ENCODE data around the gene FAT3.
A peak's percentile ranks its signal among the peaks of the same experiment; 100 is the strongest.

FAT3 gene

GRCh38 chr11:92224407-92225124, at the start of gene FAT3:
Gene FAT3 (plus strand): TSS chr11:92224818. CDS start chr11:92352113, 127,295 bp downstream.
- TF ChIP-seq CTCF (IDR thresholded peaks at IDR 0.05; ENCODE audit: poor library complexity, severe bottlenecking), result no peak
- Histone ChIP-seq H3K9me3 (ENCODE audit: severe bottlenecking) (no peaks in the 10 kb centered on the region), H3K4me3 (ENCODE audit: severe bottlenecking) (peak within 1 kb of the TSS; percentile 28), H3K27ac (ENCODE audit: poor library complexity, severe bottlenecking) (no peak within 1 kb of the TSS), H3K4me1 (ENCODE audit: insufficient read depth, poor library complexity, severe bottlenecking) (no peaks in the 10 kb centered on the region), H3K27me3 (ENCODE audit: insufficient read depth, poor library complexity, severe bottlenecking) (peaks cover 54% of the 10 kb centered on the region), H3K36me3 (ENCODE audit: low read depth) (no peaks in the 10 kb centered on the region)
- DNase-seq (ENCODE audit: low spot score), result peak; percentile 52
- peak; percentile 80 for ATAC-seq (ENCODE audit: low read depth)

GRCh38 chr11:92179017-92179670, 45.5 kb upstream of the FAT3 start:
- ATAC-seq (ENCODE audit: low read depth) (no peak), DNase-seq (ENCODE audit: low spot score) (no peak)
- no peaks in the 10 kb centered on the region for H3K9me3 ChIP-seq (ENCODE audit: severe bottlenecking)
- no peaks in the 10 kb centered on the region for H3K27me3 ChIP-seq (ENCODE audit: insufficient read depth, poor library complexity, severe bottlenecking)
- no peak overlapping the region for H3K27ac ChIP-seq (ENCODE audit: poor library complexity, severe bottlenecking)
- H3K36me3 ChIP-seq (ENCODE audit: low read depth), result no peaks in the 10 kb centered on the region
- no peaks in the 10 kb centered on the region for H3K4me1 ChIP-seq (ENCODE audit: insufficient read depth, poor library complexity, severe bottlenecking)
- TF ChIP-seq CTCF (IDR thresholded peaks at IDR 0.05; ENCODE audit: poor library complexity, severe bottlenecking), result no peak
- no peak overlapping the region for H3K4me3 ChIP-seq (ENCODE audit: severe bottlenecking)

- Histone ChIP-seq H3K4me1 (ENCODE audit: insufficient read depth, poor library complexity, severe bottlenecking) (no peaks in the 10 kb centered on the region), H3K4me3 (ENCODE audit: severe bottlenecking) (no peak overlapping the region), H3K27ac (ENCODE audit: poor library complexity, severe bottlenecking) (no peak overlapping the region), H3K27me3 (ENCODE audit: insufficient read depth, poor library complexity, severe bottlenecking) (no peaks in the 10 kb centered on the region), H3K9me3 (ENCODE audit: severe bottlenecking) (no peaks in the 10 kb centered on the region), H3K36me3 (ENCODE audit: low read depth) (no peaks in the 10 kb centered on the region)
- no peak for ATAC-seq (ENCODE audit: low read depth)
- no peak for DNase-seq (ENCODE audit: low spot score)
- no peak for TF ChIP-seq CTCF (IDR thresholded peaks at IDR 0.05; ENCODE audit: poor library complexity, severe bottlenecking)
Measured at GRCh38 chr11:92180226-92180625, 44.4 kb upstream of the FAT3 start.

- Histone ChIP-seq H3K4me1 (ENCODE audit: insufficient read depth, poor library complexity, severe bottlenecking) (no peaks in the 10 kb centered on the region), H3K36me3 (ENCODE audit: low read depth) (no peaks in the 10 kb centered on the region), H3K9me3 (ENCODE audit: severe bottlenecking) (no peaks in the 10 kb centered on the region), H3K27ac (ENCODE audit: poor library complexity, severe bottlenecking) (no peak overlapping the region), H3K4me3 (ENCODE audit: severe bottlenecking) (no peak overlapping the region), H3K27me3 (ENCODE audit: insufficient read depth, poor library complexity, severe bottlenecking) (no peaks in the 10 kb centered on the region)
- DNase-seq (ENCODE audit: low spot score), result no peak
- TF ChIP-seq CTCF (IDR thresholded peaks at IDR 0.05; ENCODE audit: poor library complexity, severe bottlenecking), result no peak
- ATAC-seq (ENCODE audit: low read depth), result no peak
Measured at GRCh38 chr11:92180664-92181251, 43.9 kb upstream of the FAT3 start.
